HG03342 (cell line): Measurements from ENCODE around the gene EIF3K.
"Not testable (repeated sequence)": the region's sequence is repeated elsewhere in the genome, so short reads cannot be mapped to it uniquely, and the experiment has no call there.

Experiments
- ATAC-seq: cut with Tn5 transposase; IDR thresholded peaks from one replicate; pipeline ENCODE4 v1.9.1; 2021; ENCODE audit warnings: mild to moderate bottlenecking, moderate library complexity; ENCODE audit not compliant: unreplicated experiment

EIF3K gene, protein sequence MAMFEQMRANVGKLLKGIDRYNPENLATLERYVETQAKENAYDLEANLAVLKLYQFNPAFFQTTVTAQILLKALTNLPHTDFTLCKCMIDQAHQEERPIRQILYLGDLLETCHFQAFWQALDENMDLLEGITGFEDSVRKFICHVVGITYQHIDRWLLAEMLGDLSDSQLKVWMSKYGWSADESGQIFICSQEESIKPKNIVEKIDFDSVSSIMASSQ

DNA sequence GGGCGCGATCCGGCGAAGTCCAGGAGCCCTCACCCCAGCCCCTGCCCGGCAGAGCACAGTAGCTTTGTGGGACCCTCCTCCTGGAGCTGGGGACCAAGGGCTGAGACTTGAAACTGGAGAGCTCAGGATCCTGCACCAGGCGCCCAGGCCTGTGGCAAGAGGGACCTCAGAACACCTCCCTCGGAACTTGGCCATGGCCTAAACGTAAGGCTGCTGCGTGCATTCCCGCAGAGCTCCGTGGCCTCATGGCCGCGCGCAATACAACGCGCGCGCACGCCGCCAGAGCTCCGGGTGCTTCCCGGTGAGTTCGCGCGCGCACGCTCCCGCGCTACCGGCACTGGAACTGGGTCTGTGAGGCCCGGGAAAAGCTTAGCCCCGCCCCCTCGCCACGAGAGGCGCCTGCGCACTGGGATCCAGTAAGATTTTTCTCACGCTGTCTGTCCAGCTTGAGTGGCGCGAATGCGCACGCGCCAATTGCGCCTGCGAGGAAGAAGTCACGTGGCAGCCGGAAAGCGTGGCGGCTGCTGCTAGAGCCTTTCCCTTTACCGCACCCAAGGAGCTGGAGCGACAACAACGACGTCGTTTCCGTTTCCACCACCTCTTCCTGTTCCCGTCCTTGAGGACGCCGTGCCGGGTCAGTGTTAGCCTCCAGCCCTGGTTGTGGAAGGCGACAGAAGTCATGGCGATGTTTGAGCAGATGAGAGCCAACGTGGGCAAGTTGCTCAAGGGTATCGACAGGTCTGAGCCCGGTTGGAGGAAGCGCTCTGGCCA is at the start of gene EIF3K:
Gene EIF3K (plus strand): TSS at position 599 of the 771 bp plus-strand sequence. CDS start 81 bp downstream, at position 680.
- peak; percentile 54 for ATAC-seq

DNA sequence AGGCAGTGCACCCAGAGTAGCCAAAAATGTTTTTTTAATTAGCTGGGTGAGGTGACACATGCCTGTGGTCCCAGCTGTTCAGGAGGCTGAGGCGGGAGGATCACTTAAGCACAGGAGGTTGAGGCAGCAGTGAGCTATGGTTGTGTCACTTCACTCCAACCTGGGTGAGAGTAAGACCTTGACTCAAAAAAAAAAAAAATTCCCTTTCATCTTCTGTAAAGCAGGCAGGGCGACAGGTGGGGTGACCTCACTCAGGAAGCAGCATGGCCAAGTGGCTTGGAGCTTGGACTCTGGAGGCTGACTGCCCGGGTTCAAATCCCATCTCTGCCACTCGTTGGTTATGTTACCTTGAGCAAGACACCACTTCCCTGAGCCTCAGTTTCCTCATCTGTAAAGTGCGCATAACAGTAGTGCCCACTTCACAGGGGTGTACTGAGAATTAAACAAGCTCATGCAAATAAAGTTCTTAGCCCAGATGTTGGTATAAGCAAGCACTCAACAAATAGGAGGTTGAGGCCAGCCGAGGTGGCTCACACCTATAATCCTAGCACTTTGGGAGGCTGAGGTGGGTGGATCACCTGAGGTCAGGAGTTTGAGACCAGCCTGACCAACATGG is 49.5 kb upstream of the EIF3K start:
- ATAC-seq: no peak

DNA sequence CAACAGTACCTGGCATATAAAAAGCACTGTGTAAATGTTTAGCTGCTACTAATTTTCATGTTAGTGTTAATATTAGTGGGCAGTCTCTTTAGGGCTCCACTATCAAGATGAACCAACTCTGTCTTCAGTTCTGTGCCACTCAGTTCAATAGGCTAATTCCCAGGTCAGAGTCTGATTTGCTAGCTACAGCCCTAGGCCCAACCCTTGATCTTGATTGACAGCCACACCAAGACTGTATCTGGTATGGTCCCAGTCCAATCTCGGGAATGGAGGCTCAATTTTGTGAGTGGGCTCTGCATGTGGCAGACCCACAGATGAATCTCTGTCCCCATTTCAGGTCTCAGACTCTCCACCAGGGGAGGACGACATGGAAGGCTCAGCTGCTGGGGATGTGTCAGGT is 47.3 kb upstream of the EIF3K start:
- no peak for ATAC-seq

DNA sequence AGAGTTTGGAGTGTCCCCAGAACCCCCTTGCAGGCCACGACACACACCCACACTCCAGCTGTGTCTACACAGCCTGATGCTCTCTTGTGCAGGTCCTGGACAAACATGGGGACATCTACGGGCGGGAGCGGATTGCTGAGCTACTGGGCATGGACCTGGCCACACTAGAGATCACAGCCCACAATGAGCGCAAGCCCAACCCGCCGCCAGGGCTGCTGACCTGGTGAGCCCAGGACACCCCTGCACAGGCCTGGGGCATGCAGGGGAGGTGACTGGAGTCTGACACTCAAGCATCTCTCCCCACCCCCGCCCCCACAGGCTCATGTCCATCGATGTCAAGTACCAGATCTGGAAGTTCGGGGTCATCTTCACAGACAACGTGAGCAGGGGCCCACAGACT is 41.2 kb upstream of the EIF3K start:
- no peak for ATAC-seq

DNA sequence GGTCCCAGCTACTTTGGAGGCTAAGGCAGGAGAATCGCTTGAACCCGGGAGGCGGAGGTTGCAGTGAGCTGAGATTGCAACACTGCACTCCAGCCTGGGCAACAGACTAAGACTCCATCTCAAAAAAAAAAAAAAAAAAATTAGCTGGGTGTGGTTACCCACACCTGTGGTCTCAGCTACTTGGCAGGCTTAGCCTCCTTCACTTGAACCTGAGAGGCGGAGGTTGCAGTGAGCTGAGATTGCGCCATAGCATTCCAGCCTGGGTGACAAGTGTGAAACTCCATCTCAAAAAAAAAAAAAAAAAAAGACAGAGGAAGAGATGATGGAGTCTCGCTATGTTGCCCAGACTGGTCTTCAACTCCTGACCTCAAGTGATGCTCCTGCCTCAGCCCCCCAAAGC is 39.7 kb upstream of the EIF3K start:
- not testable (repeated sequence) for ATAC-seq

DNA sequence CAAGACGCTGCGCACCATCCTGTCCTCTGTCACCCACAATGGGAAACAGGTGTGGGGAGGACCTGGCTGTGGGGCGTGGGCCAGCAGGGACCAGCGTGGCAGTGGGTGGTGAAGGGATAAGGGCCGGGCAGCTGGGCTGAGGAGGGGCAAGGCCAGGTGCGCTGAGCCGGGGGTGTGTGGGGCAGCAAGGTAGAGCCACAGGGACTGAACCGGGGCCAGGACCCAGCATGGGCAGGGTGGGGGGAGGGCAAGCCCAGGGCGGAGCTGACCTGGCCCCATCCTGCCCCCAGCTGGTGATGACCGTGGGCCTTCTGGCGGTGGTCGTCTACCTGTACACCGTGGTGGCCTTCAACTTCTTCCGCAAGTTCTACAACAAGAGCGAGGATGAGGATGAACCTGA is 38.9 kb upstream of the EIF3K start:
- ATAC-seq: no peak

DNA sequence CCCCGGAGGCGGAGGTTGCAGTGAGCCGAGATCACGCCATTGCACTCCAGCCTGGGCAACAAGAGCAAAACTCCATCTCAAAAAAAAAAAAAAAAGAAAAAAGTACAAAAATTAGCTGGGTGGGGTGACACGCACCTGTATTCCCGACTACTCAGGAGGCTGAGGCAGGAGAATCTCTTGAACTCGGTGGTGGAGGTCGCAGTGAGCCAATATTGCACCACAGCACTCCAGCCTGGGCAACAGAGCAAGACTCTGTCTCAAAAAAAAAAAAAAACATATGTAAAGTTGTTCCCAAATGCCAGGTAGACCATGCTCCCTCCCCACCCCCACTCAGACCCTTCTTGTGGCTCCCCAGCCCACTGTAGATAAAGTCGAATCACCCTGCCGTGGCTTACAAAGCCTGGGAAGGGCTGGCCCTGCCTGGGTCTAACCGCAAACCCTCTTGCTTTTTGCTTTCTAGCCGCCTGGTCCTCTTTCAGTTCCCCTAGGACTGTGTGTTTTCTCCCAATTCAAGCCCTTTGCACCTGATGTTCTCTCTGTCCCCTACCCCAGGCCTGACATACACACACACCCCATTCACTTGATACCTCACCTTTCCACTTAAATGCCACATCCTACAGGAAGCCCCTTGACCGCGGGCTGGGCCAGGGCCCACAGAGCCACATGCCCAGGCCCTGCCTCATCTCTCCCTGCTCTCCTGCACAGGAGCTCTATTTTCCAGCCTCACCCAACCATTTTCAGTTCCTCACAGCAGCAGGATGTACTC is 35.6 kb upstream of the EIF3K start:
- ATAC-seq: peak; percentile 65

DNA sequence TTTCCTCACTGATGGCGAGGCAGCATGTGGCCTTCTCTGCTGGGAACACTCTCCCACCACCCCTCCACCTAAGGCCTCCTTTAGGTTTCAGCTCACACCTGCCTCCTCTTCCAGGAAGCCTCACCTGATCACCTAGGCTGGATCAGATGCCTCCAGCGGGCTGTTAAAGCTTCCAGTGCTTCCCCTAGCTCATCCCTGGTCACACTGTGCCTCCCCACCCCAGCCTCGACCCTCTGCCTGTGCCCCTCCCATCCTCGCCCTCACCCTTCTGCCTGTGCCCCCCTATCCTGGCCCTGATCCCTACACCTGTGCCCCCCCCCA is 35.0 kb upstream of the EIF3K start:
- no peak for ATAC-seq

DNA sequence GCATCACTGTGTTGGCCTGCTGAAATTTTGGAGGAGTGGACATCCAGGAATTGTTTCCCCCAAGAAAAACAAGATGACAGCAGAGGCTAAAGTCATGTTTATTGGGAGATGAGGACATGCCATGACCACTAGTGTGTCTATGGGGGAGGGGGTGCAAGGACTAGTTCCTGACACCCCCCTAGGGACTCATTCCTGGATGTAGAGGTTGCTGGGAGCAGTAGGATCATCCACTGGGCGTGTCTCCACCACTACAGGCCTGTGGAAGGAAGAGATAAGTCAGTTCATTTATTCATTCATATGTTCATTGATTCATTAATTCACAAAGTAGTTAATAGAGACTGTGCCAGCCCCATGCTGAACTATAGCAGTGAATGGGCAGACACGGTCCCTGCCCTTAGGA is 31.4 kb upstream of the EIF3K start:
- no peak for ATAC-seq

DNA sequence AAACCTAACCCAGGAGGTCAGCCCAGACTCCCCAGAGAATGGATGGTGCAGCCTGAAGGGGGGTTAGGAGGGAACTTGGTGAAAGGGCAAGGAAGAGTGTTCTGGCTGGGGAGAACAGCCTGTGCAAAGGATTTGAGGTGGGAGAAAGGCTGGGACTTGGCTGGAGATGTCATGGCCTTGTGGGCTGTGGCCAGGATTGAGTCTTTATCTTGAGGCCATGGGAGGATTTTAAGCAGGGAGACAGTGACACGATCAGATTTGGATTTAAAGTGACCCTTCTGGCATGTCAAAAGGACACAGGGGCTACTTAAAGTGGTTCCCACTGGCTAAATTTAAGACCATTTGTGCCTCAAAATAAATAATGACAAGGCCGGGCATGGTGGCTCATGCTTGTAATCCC is 30.9 kb upstream of the EIF3K start:
- no peak for ATAC-seq

DNA sequence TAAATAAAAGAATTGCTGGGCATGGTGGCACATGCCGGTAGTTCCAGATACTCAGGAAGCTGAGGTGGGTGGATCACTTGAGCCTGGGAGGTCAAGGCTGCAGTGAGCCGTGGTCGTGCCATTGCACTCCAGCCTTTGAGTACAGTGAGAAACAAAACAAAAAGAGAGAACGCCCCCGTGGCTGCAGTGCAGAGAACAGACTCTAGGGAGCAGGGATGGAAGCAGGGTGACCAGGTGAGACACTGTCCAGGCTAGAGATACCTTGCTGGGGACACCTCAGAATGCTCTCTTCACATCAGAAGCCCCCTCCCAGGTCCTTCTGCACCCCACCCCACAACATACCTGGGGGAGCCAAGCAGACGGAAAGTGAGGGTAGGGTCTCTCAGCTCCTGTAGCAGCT is 26.0 kb upstream of the EIF3K start:
- ATAC-seq: no peak

DNA sequence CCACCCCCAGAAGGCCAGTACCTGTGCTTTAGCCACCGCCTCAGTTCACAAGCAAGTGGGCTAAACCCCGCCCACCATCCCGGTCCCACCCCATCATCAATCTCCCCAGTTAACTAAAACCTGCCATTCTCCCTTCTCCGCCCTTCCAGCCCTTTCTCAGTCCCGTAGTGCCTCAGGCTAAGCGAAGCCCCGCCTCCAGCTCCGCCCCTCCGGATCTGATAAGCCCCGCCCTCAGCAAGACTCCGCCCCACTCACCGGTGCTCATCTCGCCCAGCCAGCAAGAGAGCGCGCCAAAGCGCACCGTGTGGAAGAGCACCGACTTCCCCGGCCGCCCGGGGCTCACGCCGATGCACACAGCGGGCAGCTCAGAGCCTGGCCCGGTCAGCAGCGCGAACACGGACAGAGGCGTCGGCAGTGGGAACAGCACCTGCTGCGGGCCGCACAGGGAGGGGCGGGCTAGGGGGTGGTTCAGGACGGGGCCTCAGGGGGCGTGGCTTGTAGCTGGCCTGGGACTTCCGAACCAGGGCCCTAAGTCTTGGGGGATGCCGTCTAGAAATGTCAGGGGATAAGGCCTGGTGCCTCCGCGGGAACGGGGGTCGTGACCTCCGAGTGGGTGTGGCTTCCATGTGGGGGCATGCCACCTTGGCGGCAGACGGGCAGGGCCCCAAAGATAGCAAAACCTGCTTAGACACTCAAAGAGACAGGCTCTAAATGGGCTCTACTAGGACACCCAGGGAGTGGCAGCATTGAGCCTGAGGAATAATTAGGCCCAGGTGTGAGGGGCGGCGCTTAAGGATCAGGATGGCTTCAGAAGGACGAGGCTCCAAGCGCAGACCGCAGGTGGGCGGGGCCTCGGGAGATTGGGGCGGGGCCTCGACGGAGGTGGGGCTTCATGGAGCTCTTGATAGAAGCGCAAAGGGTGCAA is 22.7 kb upstream of the EIF3K start:
- ATAC-seq: no peak

DNA sequence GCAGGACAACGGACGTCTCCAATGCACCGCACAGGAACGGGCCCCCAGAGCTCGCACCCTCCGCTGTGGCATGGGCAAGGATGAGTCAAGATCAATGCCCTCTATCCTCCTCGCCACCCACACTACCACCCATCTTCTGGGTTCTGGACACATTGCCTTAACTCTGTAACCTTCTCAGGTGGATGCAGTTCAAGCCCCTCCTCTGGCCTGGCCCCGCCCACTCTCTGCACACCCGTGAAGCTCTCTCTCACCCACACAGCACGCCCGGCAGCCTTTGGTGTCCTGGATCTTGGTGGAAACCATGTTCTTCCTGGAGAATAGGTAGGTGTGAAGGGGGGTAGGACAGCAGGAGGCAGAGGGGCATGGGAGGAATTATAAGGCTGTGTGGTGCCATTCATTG is 21.9 kb upstream of the EIF3K start:
- ATAC-seq: no peak

DNA sequence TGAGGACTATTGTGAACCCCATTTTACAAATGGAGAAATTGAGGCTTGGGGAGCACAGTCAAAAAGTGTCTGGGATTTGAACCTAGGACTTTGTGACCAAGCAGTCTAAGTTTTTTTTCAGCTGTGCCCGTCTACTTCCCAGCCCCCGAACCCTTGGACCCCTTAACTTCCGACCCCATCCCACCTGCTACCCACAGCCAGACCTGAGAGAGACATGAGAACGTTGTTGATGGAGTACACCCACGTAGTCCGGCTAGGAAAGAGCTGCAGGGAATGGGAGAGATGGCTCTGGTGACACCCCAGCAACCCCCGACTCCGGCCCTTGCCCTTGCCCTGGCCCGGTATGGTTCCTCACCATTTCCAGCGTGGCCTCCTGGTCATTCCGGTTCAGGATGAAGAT is 19.3 kb upstream of the EIF3K start:
- ATAC-seq: no peak

DNA sequence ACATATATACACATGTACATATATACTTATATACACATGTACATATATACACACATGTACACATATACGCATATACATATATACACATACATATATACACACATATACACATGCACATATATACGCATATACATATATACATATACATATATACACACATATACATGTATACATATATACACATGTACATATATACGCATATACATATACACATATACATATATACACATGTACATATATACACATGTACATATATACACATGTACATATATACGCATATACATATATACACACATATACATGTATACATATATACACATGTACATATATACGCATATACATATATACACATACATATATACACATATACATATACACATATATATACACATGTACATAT is 16.1 kb upstream of the EIF3K start:
- not testable (repeated sequence) for ATAC-seq

DNA sequence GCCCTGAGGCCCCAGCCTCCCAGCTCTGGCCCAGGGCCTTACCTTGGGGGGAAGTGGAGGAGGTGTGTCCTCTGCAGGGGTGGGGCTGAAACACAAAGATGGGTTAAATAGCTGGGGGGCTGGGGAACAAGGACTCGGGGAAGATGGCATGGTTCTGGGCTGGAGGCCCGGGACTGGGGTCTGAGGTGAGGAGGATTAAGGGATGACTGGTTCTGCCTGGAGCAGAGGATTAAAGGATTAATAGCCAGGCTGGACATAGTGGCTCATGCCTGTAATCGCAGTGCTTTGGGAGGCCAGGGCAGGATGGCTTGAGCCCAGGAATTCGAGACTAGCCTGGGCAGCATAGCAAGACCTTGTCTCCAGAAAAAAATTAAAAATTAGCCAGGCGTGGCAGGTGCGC is 12.9 kb upstream of the EIF3K start:
- ATAC-seq: no peak

DNA sequence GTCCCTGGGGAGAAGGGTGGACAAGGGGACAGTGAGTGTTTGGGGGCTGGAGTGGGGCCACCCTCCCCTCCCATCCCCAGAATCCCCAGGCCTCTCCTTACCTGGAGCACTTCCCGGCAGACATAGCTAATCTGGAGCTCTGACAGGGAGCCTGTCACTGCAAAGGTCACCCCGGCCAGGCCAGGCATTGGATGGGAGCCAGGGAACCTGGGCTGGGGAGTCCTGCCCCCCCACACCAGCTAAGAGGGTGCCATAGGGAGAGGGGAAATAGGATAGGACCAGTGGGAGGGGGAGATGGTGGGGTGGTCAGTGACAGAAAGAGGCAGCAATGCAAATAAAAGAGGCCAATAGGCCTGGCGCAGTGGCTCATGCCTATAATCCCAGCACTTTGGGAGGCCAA is 4.7 kb upstream of the EIF3K start:
- no peak for ATAC-seq

DNA sequence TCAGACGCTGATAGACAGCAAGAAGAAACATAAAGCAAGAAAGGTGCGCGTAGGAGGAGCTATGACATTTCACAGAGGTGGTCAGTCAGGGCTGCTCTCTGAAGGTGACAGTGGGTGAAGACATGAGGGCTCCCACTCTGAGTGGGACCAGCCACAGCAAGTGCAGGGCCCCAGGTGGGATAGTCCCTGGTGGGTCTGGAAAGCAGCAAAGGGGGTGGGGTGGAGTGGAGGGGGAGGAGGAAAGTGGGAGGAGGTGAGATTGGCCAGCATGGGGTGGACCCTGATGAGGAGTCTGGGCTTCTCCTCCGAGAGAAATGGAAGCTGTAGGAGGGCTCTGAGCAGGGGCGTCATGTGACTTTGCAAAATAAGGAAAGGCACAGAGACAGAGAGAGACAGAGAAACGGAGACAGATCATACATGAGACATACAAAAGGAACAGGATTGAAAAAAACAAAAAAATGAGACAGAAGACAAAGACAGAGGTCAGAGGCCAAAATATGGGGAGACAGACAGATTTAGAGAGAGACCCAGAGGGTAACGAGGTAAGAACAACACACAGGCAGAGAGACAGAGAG is 3.9 kb upstream of the EIF3K start:
- ATAC-seq: no peak

DNA sequence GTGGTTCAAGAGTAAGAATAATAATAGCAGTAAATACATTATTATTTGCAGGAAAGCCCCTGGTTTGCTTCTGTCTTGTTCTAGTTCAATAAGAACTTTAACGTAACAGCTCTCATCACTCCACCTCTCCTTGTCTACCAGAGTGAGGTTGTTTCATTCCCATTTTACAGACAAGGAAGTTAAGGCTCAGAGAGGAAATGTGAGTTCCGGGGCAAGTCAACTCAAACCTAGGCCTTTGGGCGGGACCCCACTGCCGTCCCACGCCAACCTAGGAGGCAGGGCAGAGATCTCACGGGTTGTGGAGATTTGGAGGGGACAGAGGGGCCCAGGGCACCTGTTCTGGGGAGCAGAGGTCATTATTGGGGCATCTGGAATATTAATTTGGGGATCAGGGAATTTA is 2.7 kb upstream of the EIF3K start:
- ATAC-seq: no peak

DNA sequence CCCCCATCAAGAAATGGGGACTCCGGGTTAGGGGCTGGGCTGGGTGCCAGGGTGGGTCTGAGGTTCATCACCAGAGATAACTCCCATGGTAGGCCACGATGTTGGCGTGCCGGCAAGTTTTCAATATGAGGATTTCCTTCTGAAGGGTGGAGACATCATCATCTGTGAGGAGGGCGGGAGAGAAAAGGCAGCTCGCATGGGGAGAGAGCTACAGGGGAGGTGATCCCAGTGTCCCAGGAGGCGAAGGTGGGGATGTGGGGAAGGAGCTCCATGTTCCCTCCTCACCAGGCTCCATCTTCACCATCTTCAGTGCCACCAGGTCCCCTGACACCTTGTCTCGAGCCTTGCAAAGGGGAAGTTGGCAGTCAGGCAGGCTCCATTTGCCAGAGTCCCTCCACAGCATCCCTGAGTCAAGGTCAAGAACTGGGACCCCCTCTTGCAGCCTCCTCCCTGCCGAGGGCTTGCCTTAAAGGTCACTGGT is 1.7 kb upstream of the EIF3K start:
- ATAC-seq: no peak
